ENCODE measurements around the gene IDI1. TPM values are rescaled to one million over a fixed set of nuclear protein-coding genes. Genes with fewer than 3 reads are reported as not detected.
A peak's percentile ranks its signal among the peaks of the same experiment; 100 is the strongest.

The IDI1 gene
- total and polyA plus RNA-seq, 4 donors = 90.6 to 219 (median 169) TPM

GRCh38 chr10:1086787-1087186, 37.9 kb upstream of the IDI1 start:
- DNase-seq (ENCODE audit: low read depth in 4 of 6, low spot score in 6 of 6) = no peak
- H3K27me3 ChIP-seq (ENCODE audit: control insufficient read depth, insufficient read depth, low read length) = no peaks in the 10 kb centered on the region
- H3K4me1 ChIP-seq (ENCODE audit: control insufficient read depth, insufficient read depth, low read length) = no peaks in the 10 kb centered on the region
- no peaks in the 10 kb centered on the region for H3K9me3 ChIP-seq (ENCODE audit: control insufficient read depth, insufficient read depth, low read length)
- H3K4me3 ChIP-seq (ENCODE audit: low read depth, low read length) = no peak overlapping the region
- no peak overlapping the region for H3K27ac ChIP-seq (ENCODE audit: low read depth, low read length)
- WGBS (ENCODE audit: insufficient coverage) = 91% methylated on average over 8 of the region's 13 CpGs
- peaks cover 66% of the 10 kb centered on the region for H3K36me3 ChIP-seq (ENCODE audit: control insufficient read depth, insufficient read depth, low read length)

DNA sequence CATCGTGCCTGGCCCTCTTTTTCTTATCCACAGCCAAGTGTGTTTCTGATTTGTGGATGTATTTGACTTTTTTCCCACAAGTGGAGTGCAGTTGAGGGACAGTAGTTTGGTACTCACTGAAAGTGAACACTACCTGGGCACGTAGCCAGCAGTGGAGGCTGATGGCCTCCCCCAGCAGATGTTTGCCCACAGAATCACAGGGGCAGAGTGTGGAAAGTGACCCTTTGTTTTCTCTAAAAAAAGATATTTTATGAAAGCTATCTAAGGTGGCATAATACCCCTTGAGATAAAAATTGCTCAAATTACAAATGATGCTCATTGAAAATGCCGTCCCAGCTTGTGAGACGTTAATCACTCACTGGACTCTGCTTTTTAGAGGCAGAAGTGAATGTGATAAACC, 36.3 kb upstream of the IDI1 start:
- WGBS (ENCODE audit: insufficient coverage) = 96% methylated on average over 3 of the region's 4 CpGs
- DNase-seq (ENCODE audit: low read depth in 4 of 6, low spot score in 6 of 6) = no peak
- Histone ChIP-seq H3K36me3 (ENCODE audit: control insufficient read depth, insufficient read depth, low read length) (peaks cover 61% of the 10 kb centered on the region), H3K27me3 (ENCODE audit: control insufficient read depth, insufficient read depth, low read length) (no peaks in the 10 kb centered on the region), H3K27ac (ENCODE audit: low read depth, low read length) (no peak overlapping the region), H3K4me3 (ENCODE audit: low read depth, low read length) (no peak overlapping the region), H3K9me3 (ENCODE audit: control insufficient read depth, insufficient read depth, low read length) (no peaks in the 10 kb centered on the region), H3K4me1 (ENCODE audit: control insufficient read depth, insufficient read depth, low read length) (no peaks in the 10 kb centered on the region)

- Histone ChIP-seq H3K4me3 (ENCODE audit: low read depth, low read length) (no peak overlapping the region), H3K9me3 (ENCODE audit: control insufficient read depth, insufficient read depth, low read length) (no peaks in the 10 kb centered on the region), H3K36me3 (ENCODE audit: control insufficient read depth, insufficient read depth, low read length) (peaks cover 60% of the 10 kb centered on the region), H3K27ac (ENCODE audit: low read depth, low read length) (no peak overlapping the region), H3K27me3 (ENCODE audit: control insufficient read depth, insufficient read depth, low read length) (no peaks in the 10 kb centered on the region), H3K4me1 (ENCODE audit: control insufficient read depth, insufficient read depth, low read length) (no peaks in the 10 kb centered on the region)
- WGBS (ENCODE audit: insufficient coverage) = 97% methylated on average over 22 of the region's 28 CpGs
- DNase-seq (ENCODE audit: low read depth in 4 of 6, low spot score in 6 of 6) = no peak
These were observed 35.4 kb upstream of the IDI1 start for GRCh38 chr10:1084011-1084950.

GRCh38 chr10:1083581-1083980, 34.7 kb upstream of the IDI1 start:
- no peak overlapping the region for H3K4me3 ChIP-seq (ENCODE audit: low read depth, low read length)
- WGBS (ENCODE audit: insufficient coverage) = 97% methylated on average over 8 of the region's 17 CpGs
- DNase-seq (ENCODE audit: low read depth in 4 of 6, low spot score in 6 of 6) = no peak
- H3K36me3 ChIP-seq (ENCODE audit: control insufficient read depth, insufficient read depth, low read length) = peaks cover 57% of the 10 kb centered on the region
- no peaks in the 10 kb centered on the region for H3K27me3 ChIP-seq (ENCODE audit: control insufficient read depth, insufficient read depth, low read length)
- H3K9me3 ChIP-seq (ENCODE audit: control insufficient read depth, insufficient read depth, low read length) = no peaks in the 10 kb centered on the region
- no peaks in the 10 kb centered on the region for H3K4me1 ChIP-seq (ENCODE audit: control insufficient read depth, insufficient read depth, low read length)
- no peak overlapping the region for H3K27ac ChIP-seq (ENCODE audit: low read depth, low read length)

- no peaks in the 10 kb centered on the region for H3K9me3 ChIP-seq (ENCODE audit: control insufficient read depth, insufficient read depth, low read length)
- DNase-seq (ENCODE audit: low read depth in 4 of 6, low spot score in 6 of 6) = no peak
- peaks cover 40% of the 10 kb centered on the region for H3K36me3 ChIP-seq (ENCODE audit: control insufficient read depth, insufficient read depth, low read length)
- no peaks in the 10 kb centered on the region for H3K4me1 ChIP-seq (ENCODE audit: control insufficient read depth, insufficient read depth, low read length)
- H3K27ac ChIP-seq (ENCODE audit: low read depth, low read length) = no peak overlapping the region
- H3K27me3 ChIP-seq (ENCODE audit: control insufficient read depth, insufficient read depth, low read length) = no peaks in the 10 kb centered on the region
- H3K4me3 ChIP-seq (ENCODE audit: low read depth, low read length) = no peak overlapping the region
These were observed 29.7 kb upstream of the IDI1 start for GRCh38 chr10:1078668-1079067.

GRCh38 chr10:1074748-1075308, 25.9 kb upstream of the IDI1 start:
- 88% methylated on average over 15 of the region's 18 CpGs for WGBS (ENCODE audit: insufficient coverage)
- no peak overlapping the region for H3K27ac ChIP-seq (ENCODE audit: low read depth, low read length)
- H3K4me1 ChIP-seq (ENCODE audit: control insufficient read depth, insufficient read depth, low read length) = no peaks in the 10 kb centered on the region
- no peak overlapping the region for H3K4me3 ChIP-seq (ENCODE audit: low read depth, low read length)
- no peaks in the 10 kb centered on the region for H3K9me3 ChIP-seq (ENCODE audit: control insufficient read depth, insufficient read depth, low read length)
- peaks cover 34% of the 10 kb centered on the region for H3K36me3 ChIP-seq (ENCODE audit: control insufficient read depth, insufficient read depth, low read length)
- peak in 2 of 6 donors; percentile 9 to 25 for DNase-seq (ENCODE audit: low read depth in 4 of 6, low spot score in 6 of 6)
- H3K27me3 ChIP-seq (ENCODE audit: control insufficient read depth, insufficient read depth, low read length) = no peaks in the 10 kb centered on the region

DNA sequence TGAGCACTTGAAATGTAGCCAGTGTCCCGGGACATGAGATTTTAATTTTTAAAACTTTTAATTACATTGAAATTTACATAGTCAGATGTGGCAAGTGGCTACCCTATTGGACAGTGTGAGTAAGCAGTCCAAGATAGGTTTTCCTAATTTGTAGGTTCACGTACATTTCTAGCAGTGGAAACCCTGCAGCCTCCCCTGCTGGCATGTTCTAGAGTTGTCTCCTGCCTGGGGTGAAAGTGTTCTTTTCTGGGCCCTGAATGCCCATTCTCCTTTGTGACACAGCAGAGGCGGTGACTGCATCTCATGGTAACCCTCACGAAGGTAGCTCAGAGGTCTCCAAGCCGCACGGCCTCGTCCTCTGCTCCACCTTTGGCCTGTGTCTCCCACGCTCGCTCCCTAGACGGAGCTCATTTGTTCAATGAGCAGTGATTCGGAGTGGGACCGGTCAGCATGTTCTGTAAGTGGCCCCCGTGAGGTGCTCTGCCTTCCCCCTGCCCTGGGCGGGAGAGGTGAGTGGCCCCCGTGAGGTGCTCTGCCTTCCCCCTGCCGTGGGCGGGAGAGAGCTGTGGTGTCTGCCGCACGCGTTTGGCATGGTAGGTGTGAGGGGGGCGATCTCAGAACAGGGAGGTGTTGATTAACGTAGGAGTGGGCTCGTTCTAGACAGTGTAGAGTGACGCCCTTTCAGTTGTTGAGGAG, 25.3 kb upstream of the IDI1 start:
- Histone ChIP-seq H3K36me3 (ENCODE audit: control insufficient read depth, insufficient read depth, low read length) (peaks cover 29% of the 10 kb centered on the region), H3K27me3 (ENCODE audit: control insufficient read depth, insufficient read depth, low read length) (no peaks in the 10 kb centered on the region), H3K4me3 (ENCODE audit: low read depth, low read length) (no peak overlapping the region), H3K4me1 (ENCODE audit: control insufficient read depth, insufficient read depth, low read length) (no peaks in the 10 kb centered on the region), H3K9me3 (ENCODE audit: control insufficient read depth, insufficient read depth, low read length) (no peaks in the 10 kb centered on the region), H3K27ac (ENCODE audit: low read depth, low read length) (no peak overlapping the region)
- WGBS (ENCODE audit: insufficient coverage) = 95% methylated on average over 23 of the region's 24 CpGs
- DNase-seq (ENCODE audit: low read depth in 4 of 6, low spot score in 6 of 6) = no peak

DNA sequence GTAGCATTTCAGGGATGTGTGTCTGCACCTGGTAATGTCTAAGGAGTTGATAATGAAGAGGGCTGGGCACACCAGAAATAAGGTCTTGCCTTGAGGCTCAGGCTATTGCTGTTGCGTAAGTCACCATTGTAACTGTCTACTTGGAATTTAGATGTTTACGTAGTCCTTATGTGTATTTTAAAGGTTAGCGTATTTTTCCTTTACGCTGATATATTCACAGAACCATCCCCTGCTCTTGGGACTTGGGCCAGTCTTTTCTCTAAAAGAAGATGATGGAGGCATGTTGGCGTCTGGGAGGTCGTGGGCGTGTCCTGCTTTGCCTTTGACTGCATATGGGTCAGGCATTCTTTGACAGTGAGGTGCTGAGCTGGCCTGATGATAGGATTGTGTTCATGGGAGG, 22.0 kb upstream of the IDI1 start:
- H3K36me3 ChIP-seq (ENCODE audit: control insufficient read depth, insufficient read depth, low read length) = peaks cover 22% of the 10 kb centered on the region
- no peak for DNase-seq (ENCODE audit: low read depth in 4 of 6, low spot score in 6 of 6)
- no peaks in the 10 kb centered on the region for H3K4me1 ChIP-seq (ENCODE audit: control insufficient read depth, insufficient read depth, low read length)
- no peak overlapping the region for H3K4me3 ChIP-seq (ENCODE audit: low read depth, low read length)
- no peak overlapping the region for H3K27ac ChIP-seq (ENCODE audit: low read depth, low read length)
- WGBS (ENCODE audit: insufficient coverage) = 77% methylated on average over 3 of the region's 7 CpGs
- no peaks in the 10 kb centered on the region for H3K9me3 ChIP-seq (ENCODE audit: control insufficient read depth, insufficient read depth, low read length)
- H3K27me3 ChIP-seq (ENCODE audit: control insufficient read depth, insufficient read depth, low read length) = no peaks in the 10 kb centered on the region

GRCh38 chr10:1068380-1069361, 19.8 kb upstream of the IDI1 start:
- no peak overlapping the region for H3K27ac ChIP-seq (ENCODE audit: low read depth, low read length)
- DNase-seq (ENCODE audit: low read depth in 4 of 6, low spot score in 6 of 6) = no peak
- WGBS (ENCODE audit: insufficient coverage) = 85% methylated on average over 3 of the region's 10 CpGs
- no peak overlapping the region for H3K4me3 ChIP-seq (ENCODE audit: low read depth, low read length)
- H3K36me3 ChIP-seq (ENCODE audit: control insufficient read depth, insufficient read depth, low read length) = peaks cover 7% of the 10 kb centered on the region
- no peaks in the 10 kb centered on the region for H3K4me1 ChIP-seq (ENCODE audit: control insufficient read depth, insufficient read depth, low read length)
- no peaks in the 10 kb centered on the region for H3K9me3 ChIP-seq (ENCODE audit: control insufficient read depth, insufficient read depth, low read length)
- no peaks in the 10 kb centered on the region for H3K27me3 ChIP-seq (ENCODE audit: control insufficient read depth, insufficient read depth, low read length)
